GM19467 (cell line): ENCODE results near the gene ITGB6.

Source experiments
- ATAC-seq: cut with Tn5 transposase; IDR thresholded peaks from one replicate; pipeline ENCODE4 v1.9.1; 2021; ENCODE audit warnings: mild to moderate bottlenecking, moderate library complexity; ENCODE audit not compliant: unreplicated experiment

ITGB6 gene

GRCh38 chr2:160222546-160223283, 22.6 kb upstream of the ITGB6 start:
- ATAC-seq = no peak

DNA sequence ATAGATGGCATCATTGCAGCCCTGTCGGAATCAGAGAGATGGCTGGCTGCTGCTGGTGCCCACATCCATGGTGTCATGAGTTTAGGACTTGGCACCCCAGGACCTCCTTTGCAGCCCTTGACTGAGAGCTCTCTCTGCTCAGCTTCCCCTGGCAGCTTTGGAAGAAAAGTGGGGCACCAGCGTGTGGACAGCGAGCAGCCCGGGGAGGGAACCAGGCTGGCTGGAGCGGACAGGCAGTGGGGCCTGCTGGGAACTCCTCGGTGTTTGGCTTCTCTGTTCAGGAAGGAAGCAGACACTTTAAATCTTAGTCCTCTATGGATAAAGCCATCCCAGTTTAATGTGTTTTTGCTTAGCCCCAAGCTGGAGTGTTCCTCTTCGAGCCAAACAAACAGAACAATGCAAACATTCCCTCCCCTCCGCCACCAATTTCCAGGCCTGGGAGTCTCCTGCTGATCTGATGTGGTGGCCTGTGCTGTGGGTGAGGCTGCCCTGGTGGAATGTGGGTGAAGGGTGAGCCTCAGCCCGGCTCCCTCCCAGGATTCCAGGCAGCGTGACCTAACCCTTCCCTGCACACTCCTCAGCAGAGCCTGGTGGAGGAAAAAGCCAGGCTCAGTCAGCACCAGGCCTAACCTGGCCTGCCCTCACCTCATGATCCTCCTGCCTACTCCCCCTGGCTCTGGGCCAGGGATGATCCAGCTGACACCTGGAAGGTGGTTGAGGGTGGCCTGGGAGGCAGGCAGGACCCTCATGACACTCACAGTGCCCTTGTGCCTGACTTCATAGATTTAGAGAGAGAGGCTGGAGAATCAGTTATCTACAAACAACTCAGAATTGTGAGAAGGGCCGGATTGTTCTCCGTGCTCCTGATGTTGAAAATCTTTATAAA, 21.6 kb upstream of the ITGB6 start:
- no peak for ATAC-seq

GRCh38 chr2:160220545-160221009, 20.5 kb upstream of the ITGB6 start:
- ATAC-seq = no peak

GRCh38 chr2:160220026-160220425, 20.0 kb upstream of the ITGB6 start:
- no peak for ATAC-seq

DNA sequence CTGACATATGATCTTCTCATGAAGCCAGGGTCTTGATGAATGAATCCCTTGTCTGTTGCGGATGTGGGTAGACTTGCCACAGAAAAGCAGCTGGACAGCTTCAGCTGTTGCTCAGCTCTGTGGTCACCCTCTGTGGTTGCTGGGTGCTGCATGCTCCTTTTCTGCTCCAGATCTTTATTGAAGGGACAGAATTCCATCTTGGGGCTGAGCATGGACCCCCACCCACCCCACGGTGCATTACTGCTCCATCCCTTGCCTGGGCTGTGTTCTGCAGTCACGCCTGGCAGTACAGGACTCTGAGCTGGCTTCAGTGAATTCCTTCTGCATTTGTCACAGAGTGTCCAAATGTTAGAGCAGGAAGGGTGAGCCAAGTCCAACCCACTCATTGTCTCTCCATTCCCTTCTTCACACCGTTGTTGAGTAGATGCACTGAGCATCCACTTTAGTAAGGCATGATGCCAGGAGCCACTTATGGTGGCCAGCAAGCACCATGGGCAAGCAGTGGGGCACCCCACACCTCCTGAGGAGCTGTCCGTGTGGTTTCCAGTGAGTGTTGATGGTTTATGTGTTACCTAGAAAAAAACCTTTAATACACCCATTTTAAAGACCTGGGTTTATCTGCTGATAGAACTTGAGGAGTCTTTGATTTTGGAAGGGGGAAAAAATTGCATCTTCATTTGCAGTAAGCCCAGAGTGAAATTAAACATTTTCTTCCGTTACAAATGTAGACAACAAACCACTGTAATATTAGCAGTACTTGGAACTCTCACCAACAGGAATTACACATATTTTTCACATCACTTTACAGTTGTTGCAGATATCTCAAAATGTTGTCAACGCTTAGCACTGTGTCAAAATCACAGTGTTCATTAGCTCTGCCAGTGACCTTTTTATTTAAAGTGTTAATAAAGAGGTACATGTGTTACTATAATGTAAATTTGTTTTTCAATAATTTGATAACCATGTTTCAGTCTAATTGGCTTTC, 14.7 kb upstream of the ITGB6 start:
- ATAC-seq = no peak

DNA sequence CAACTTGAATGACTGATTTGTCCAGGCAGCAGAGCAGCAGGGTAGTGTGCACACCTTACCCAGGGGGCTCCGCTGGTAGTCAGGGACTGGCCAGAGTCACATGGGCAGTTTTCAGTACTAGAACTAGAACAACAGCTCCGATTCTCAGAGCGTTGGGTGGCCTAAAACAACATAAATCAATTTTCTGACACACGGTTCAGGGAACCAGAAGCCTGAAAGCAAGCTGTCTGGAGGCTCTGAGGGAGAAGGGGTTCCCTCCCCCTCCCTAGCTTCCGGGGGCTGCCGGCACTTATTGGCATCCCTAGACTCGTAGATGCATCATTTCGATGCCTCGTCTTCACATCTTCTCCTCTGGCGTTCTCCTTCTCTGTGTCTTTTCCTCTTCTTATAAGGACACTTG, 13.4 kb upstream of the ITGB6 start:
- ATAC-seq = no peak

GRCh38 chr2:160210599-160211138, 10.6 kb upstream of the ITGB6 start:
- peak; percentile 94 for ATAC-seq

DNA sequence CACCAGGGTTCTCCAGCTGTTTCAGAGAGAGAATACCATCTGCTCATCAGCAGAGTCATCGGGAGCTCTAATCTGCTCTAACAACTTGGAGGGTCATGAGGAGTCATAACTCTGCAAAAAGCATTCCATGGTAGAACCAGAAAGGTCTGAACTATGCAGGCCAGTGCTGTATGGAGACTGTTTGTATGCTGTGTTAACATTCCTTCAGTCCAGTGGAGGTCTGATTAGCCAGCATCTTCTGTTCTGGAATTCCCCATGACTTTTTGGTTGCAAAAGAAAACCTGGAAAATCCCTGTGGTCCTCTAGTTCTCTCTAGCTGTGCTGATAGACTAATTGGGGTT, 9.4 kb upstream of the ITGB6 start:
- no peak for ATAC-seq

DNA sequence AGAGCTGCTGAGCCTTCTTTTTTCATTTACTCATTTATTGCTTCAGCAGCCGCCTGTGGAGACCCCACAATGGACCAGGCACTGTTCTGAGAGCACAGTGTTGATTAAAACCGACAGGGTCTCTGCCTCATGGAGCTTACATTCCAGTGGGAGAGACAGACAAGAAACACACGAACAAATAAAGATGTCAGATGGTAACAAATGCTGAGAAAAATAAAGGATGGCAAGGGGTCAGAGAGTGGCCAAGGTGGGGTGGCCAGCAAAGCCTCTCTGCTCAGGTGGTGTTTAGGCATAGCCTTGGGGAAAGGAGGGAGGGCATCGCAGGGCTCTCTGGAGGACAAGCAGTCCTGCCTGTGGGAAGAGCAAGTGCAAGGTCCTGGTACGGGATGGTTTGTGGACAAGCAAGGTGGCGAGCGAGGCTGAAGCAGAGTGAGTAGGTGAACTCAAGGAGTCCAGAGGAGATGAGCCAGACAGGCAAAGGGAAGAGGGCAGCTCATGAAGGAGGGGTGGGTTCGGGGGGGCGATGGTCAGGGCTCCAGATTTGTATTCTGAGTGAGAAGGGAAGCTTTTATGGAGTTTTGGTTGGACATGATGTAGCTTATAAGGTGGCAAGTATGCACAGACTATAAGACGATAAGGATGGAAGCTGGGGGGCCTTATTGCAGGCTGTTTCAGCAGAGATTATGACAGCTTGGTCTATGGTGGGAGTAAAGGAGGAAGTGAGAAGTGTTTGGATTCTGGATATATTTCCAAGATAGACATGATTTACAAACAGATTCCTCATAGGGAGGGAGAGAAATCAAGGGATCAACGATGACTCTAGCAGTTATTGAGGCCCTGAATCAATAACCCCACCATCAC, 8.8 kb upstream of the ITGB6 start:
- ATAC-seq = no peak

DNA sequence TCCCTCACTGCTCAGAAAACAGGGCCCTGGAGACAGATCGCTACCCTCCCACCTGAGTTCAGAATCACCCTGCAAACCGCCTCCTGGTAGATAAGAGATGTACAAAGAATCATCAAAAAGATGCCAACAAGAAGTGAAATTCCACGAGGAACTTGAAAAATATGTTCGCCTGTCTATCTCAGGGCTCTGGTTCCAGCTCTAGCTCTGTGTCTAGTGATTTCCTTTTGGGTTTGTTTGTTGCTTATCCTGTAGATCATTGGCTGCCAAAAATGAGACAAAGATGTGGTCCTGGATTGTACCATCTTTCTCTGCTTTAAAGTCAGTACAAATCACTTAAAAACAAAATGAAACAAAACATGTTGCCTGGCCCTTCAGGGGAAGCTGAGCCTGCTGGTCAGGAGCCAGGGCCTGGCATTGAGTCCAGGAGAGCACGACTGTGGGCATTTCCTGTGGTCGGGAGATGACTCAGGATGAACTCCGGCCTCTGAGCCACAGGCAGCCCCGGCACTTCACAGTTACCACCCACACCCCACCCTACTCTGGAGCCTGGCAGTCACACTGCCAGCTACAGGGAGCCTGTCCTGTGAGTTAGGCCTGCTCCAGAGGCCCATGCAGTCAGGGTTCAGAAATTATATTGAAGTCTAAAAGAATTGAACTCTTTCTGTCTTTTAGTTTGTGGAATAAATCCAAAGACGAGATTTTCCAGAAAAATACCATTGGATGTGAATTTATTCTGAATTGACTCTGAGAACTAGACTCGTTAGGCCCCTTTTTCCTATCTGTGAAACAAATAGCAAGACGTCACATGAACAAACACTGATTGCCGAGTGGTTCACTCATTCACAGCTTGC, 8.0 kb upstream of the ITGB6 start:
- ATAC-seq = no peak

GRCh38 chr2:160207271-160207670, 7.2 kb upstream of the ITGB6 start:
- ATAC-seq = no peak

- ATAC-seq = no peak
Observed at GRCh38 chr2:160206436-160206835, 6.4 kb upstream of the ITGB6 start.

GRCh38 chr2:160205505-160205904, 5.4 kb upstream of the ITGB6 start:
- ATAC-seq = no peak

DNA sequence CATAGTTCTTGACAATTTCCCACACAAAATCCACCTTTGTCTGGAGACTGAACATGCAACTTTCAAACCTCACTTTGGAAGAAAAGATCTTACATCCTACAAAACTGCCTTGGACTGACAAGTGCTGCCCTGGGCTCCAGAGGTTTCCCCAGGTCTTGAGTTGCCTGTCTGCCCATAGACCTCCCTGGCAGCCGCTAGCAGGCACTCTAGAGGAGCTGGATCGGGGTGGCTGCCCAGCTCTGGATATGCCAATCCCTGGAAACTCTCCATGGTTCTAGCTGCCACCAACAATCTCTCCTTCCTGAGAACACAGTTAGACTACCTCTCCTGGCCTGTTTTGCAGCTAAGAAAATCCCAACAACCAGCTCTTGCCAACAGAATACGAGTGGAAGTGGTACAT, 3.4 kb upstream of the ITGB6 start:
- no peak for ATAC-seq

GRCh38 chr2:160203007-160203406, 2.9 kb upstream of the ITGB6 start:
- ATAC-seq = no peak

GRCh38 chr2:160201849-160202539, 1.9 kb upstream of the ITGB6 start:
- no peak for ATAC-seq

DNA sequence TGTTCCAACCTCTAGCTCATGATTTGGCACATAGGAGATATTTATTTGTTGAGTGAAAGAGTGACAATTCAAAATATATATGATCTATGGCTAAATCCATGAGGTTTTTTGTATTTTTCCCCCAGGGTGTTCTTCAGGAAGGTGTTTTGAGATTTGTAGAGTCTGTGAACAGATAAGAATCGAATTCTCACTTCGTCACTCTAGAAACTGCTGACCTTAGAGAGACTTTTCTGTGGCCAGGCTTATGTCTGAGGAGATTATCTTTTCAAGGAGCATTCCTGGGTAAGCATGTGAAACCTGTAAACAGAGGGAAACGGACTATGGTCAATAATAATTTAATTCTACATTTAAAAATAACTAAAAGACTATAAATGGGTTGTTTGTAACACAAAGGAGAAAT, 849 bp upstream of the ITGB6 start:
- no peak for ATAC-seq

DNA sequence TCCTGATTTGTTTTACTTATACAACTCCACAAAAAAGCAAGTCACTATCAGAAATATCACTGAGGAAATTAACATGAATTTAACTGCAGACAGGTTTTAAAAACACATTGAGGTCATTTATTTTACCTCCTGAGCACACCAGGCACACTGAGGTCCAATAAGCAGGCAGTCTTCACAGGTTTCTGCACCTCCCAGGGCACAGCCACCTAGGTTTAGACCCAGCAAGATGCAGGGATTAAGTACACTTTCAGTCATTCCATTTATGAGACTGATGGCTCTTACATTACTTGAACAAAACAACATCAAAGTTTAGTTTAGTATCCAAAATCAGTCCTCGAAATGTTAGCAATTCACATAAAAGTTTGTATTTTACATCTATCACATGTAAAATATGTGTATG, 1.0 kb downstream of the ITGB6 start:
- ATAC-seq = no peak
